HepG2 (cell line): ENCODE measurements around the gene GPR31. TPM values are rescaled to one million over a fixed set of nuclear protein-coding genes. Genes with fewer than 3 reads are reported as not detected.

ENCODE experiments used
- CC2D1A ChIP-seq: sonication (generic); formaldehyde crosslinking; IDR thresholded peaks from 2 replicates; pipeline ENCODE4 v1.8.1; 2023; ENCODE audit warnings: mild to moderate bottlenecking, missing genetic modification reagents
- NFE2 ChIP-seq: sonication (generic); formaldehyde crosslinking; IDR thresholded peaks from 2 replicates; pipeline ENCODE4 v1.4.0; 2020; ENCODE audit warnings: missing genetic modification reagents
- NFIC ChIP-seq: IDR thresholded peaks from 2 replicates; pipeline ENCODE4 v1.6.1; 2012; ENCODE audit warnings: mild to moderate bottlenecking, low read length, inconsistent platforms
- RELA ChIP-seq: sonication (generic); formaldehyde crosslinking; IDR thresholded peaks from 2 replicates; pipeline ENCODE4 v1.4.0; 2020; ENCODE audit warnings: missing genetic modification reagents
- RFXAP ChIP-seq: sonication (generic); formaldehyde crosslinking; IDR thresholded peaks from 2 replicates; pipeline ENCODE4 v1.4.0; 2020; ENCODE audit warnings: missing genetic modification reagents, borderline replicate concordance
- TP53 ChIP-seq: sonication (generic); formaldehyde crosslinking; conservative IDR thresholded peaks from 2 replicates; pipeline ENCODE4 v1.4.0; 2020; ENCODE audit warnings: missing genetic modification reagents
- ZBTB42 ChIP-seq: sonication (generic); formaldehyde crosslinking; IDR thresholded peaks from 2 replicates; pipeline ENCODE4 v1.5.0; 2020; ENCODE audit warnings: mild to moderate bottlenecking, missing genetic modification reagents
- ZBTB7A ChIP-seq: sonication (generic); formaldehyde crosslinking; IDR thresholded peaks from 2 replicates; pipeline ENCODE4 v1.8.0; 2022; ENCODE audit warnings: mild to moderate bottlenecking, missing genetic modification reagents
- ZC3H4 ChIP-seq: sonication (generic); formaldehyde crosslinking; IDR thresholded peaks from 2 replicates; pipeline ENCODE4 v1.4.0; 2020; ENCODE audit warnings: missing genetic modification reagents, borderline replicate concordance
- ZNF17 ChIP-seq: sonication (generic); formaldehyde crosslinking; IDR thresholded peaks from 2 replicates; pipeline ENCODE4 v1.5.0; 2020; ENCODE audit warnings: mild to moderate bottlenecking, missing genetic modification reagents
- ZNF263 ChIP-seq: sonication (generic); formaldehyde crosslinking; IDR thresholded peaks from 2 replicates; pipeline ENCODE4 v1.4.0; 2020; ENCODE audit warnings: missing genetic modification reagents
- ZNF33B ChIP-seq: sonication (generic); formaldehyde crosslinking; IDR thresholded peaks from 2 replicates; pipeline ENCODE4 v1.5.1; 2020; ENCODE audit warnings: mild to moderate bottlenecking, missing genetic modification reagents
- ZNF558 ChIP-seq: sonication (generic); formaldehyde crosslinking; IDR thresholded peaks from 2 replicates; pipeline ENCODE4 v1.9.0; 2022; ENCODE audit warnings: mild to moderate bottlenecking, missing genetic modification reagents, borderline replicate concordance
- ZNF747 ChIP-seq: sonication (generic); formaldehyde crosslinking; IDR thresholded peaks from 2 replicates; pipeline ENCODE4 v1.8.1; 2023; ENCODE audit warnings: missing genetic modification reagents, mild to moderate bottlenecking, borderline replicate concordance
- ZNF777 ChIP-seq: sonication (generic); formaldehyde crosslinking; IDR thresholded peaks from 2 replicates; pipeline ENCODE4 v1.4.0; 2020; ENCODE audit warnings: missing genetic modification reagents
- polyA plus RNA-seq, 8 experiments: library from polyadenylated mRNA; depleted of rRNA in 3 of 8; stranded (reverse) in 7 of 8; unstranded in 1 of 8; fragments of >200 nt; fragmentation: Illumina TruSeq in 4 of 8; extraction: Trizol in 4 of 8; gene quantifications; 2 replicates each; pipeline versions ENCODE4 v1.2.1 to v1.2.3, GENCODE V29; 2011 to 2016; ENCODE audit warnings: low read depth in 4 of 8, missing spikeins in 1 of 8, mixed read lengths in 1 of 8; ENCODE audit not compliant: insufficient read depth in 1 of 8
- total RNA-seq, 5 experiments: library from RNA; depleted of rRNA; stranded (reverse); fragments of >200 nt; fragmentation: Illumina TruSeq; extraction: Trizol; gene quantifications; 2 replicates each; pipeline ENCODE4 v1.2.3, GENCODE V29; 2016; ENCODE audit warnings: low read depth in 1 of 5
- TF ChIP-seq, protein P1 (sequence below): sonication (generic); formaldehyde crosslinking; IDR thresholded peaks from 2 replicates; pipeline ENCODE4 v1.8.0; 2022; ENCODE audit warnings: missing genetic modification reagents, mild to moderate bottlenecking, inconsistent platforms, borderline replicate concordance
- TF ChIP-seq, protein P2 (sequence below): fragments of 450-650 bp; IDR thresholded peaks from 2 replicates; pipeline ENCODE4 v1.6.1; 2016
- TF ChIP-seq, protein P3 (sequence below): sonication (generic); formaldehyde crosslinking; IDR thresholded peaks from 2 replicates; pipeline ENCODE4 v1.4.0; 2020; ENCODE audit warnings: missing genetic modification reagents, borderline replicate concordance
- TF ChIP-seq, protein P4 (sequence below): sonication (generic); formaldehyde crosslinking; IDR thresholded peaks from 2 replicates; pipeline ENCODE4 v1.4.0; 2020; ENCODE audit warnings: mild to moderate bottlenecking, low read depth, missing genetic modification reagents

GPR31 gene
- total and polyA plus RNA-seq, 2 of the 13 experiments (the other 11 are each of a cell fraction or from before 2014, with no cell fraction given) = not detected

DNA sequence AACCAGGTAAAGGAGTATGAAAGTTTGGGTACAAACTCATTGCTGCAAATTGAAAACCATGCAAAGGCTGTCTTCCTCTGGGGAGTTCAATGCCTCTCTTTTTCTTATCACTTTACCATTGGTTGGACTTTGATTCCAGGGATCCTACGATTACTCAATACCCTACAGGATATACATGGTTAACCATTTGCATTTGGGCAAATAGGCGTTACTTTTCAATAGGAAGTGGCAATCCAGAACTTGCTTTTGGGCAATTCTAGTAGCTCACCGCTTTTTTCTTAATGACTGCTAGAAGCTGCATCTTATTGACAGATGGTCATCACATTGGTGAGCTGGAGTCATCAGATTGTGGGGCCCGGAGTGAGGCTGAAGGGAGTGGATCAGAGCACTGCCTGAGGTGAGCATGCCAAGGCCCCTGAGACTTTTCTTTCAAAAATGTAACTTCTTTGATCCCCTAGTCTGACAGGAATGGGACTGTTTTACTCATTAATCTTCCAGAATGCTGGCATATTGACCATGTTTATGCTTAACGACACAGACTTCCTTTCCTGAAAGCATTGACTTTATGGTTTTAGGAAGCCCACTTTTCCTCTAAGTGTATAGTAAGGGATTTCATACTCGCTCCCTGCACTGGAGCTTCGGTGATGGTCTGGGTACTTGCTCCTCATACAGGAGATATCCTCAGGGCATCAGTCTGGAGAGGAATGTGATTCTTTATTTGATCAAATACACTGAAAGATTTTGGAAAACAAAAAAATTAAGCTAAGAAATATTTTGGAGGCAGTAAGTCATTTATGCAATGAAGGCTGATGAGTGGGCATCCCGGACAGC is 34.7 kb downstream of the GPR31 start, which contains the start of gene CCR6 (continued):
- no peak for TF ChIP-seq ZNF33B (CRISPR knock-in tag)
- TF ChIP-seq CC2D1A (CRISPR knock-in tag) = no peak
- no peak for TF ChIP-seq ZBTB7A (CRISPR knock-in tag)
- TF ChIP-seq, protein P1, sequence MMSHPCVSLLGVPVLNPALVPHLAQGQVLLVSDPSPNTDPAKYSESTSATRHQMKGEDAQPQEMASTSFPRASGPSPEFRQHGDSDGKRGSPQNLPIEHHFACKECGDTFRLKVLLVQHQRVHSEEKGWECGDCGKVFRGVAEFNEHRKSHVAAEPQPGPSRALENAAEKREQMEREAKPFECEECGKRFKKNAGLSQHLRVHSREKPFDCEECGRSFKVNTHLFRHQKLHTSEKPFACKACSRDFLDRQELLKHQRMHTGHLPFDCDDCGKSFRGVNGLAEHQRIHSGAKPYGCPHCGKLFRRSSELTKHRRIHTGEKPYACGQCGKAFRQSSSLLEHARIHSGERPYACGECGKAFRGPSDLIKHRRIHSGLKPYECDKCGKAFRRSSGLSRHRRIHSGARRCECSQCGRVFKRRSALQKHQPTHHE = no peak
- TF ChIP-seq TP53 (CRISPR knock-in tag) = no peak; the same call in 1 of the 2 replicates
- TF ChIP-seq NFIC = peak; percentile 60
- TF ChIP-seq ZBTB42 (CRISPR knock-in tag) = no peak; the same call in 1 of the 2 replicates
- TF ChIP-seq, protein P2, sequence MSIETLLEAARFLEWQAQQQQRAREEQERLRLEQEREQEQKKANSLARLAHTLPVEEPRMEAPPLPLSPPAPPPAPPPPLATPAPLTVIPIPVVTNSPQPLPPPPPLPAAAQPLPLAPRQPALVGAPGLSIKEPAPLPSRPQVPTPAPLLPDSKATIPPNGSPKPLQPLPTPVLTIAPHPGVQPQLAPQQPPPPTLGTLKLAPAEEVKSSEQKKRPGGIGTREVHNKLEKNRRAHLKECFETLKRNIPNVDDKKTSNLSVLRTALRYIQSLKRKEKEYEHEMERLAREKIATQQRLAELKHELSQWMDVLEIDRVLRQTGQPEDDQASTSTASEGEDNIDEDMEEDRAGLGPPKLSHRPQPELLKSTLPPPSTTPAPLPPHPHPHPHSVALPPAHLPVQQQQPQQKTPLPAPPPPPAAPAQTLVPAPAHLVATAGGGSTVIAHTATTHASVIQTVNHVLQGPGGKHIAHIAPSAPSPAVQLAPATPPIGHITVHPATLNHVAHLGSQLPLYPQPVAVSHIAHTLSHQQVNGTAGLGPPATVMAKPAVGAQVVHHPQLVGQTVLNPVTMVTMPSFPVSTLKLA = no peak
- TF ChIP-seq ZNF17 (CRISPR knock-in tag) = no peak
- TF ChIP-seq ZNF558 (CRISPR knock-in tag) = peak; percentile 83; the same call in 1 of the 2 replicates
- no peak for TF ChIP-seq ZNF777 (CRISPR knock-in tag)
- no peak for TF ChIP-seq ZNF747 (CRISPR knock-in tag)
- TF ChIP-seq, protein P3, sequence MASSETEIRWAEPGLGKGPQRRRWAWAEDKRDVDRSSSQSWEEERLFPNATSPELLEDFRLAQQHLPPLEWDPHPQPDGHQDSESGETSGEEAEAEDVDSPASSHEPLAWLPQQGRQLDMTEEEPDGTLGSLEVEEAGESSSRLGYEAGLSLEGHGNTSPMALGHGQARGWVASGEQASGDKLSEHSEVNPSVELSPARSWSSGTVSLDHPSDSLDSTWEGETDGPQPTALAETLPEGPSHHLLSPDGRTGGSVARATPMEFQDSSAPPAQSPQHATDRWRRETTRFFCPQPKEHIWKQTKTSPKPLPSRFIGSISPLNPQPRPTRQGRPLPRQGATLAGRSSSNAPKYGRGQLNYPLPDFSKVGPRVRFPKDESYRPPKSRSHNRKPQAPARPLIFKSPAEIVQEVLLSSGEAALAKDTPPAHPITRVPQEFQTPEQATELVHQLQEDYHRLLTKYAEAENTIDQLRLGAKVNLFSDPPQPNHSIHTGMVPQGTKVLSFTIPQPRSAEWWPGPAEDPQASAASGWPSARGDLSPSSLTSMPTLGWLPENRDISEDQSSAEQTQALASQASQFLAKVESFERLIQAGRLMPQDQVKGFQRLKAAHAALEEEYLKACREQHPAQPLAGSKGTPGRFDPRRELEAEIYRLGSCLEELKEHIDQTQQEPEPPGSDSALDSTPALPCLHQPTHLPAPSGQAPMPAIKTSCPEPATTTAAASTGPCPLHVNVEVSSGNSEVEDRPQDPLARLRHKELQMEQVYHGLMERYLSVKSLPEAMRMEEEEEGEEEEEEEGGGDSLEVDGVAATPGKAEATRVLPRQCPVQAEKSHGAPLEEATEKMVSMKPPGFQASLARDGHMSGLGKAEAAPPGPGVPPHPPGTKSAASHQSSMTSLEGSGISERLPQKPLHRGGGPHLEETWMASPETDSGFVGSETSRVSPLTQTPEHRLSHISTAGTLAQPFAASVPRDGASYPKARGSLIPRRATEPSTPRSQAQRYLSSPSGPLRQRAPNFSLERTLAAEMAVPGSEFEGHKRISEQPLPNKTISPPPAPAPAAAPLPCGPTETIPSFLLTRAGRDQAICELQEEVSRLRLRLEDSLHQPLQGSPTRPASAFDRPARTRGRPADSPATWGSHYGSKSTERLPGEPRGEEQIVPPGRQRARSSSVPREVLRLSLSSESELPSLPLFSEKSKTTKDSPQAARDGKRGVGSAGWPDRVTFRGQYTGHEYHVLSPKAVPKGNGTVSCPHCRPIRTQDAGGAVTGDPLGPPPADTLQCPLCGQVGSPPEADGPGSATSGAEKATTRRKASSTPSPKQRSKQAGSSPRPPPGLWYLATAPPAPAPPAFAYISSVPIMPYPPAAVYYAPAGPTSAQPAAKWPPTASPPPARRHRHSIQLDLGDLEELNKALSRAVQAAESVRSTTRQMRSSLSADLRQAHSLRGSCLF (CRISPR knock-in tag) = no peak
- no peak for TF ChIP-seq RELA
- no peak for TF ChIP-seq ZC3H4 (CRISPR knock-in tag)
- TF ChIP-seq NFE2 = no peak
- TF ChIP-seq ZNF263 (CRISPR knock-in tag) = peak; percentile 42; the same call in 1 of the 2 replicates
- TF ChIP-seq, protein P4, sequence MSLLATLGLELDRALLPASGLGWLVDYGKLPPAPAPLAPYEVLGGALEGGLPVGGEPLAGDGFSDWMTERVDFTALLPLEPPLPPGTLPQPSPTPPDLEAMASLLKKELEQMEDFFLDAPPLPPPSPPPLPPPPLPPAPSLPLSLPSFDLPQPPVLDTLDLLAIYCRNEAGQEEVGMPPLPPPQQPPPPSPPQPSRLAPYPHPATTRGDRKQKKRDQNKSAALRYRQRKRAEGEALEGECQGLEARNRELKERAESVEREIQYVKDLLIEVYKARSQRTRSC (CRISPR knock-in tag) = no peak
- TF ChIP-seq RFXAP = 0 out of 2 replicates have a peak, but pooled peaks have one; percentile 19
